ENCODE results near the gene SPECC1L.
A peak's percentile ranks its signal among the peaks of the same experiment; 100 is the strongest.

The SPECC1L gene

GRCh38 chr22:24424001-24424900 is 153.6 kb downstream of the SPECC1L start:
- CTCF ChIA-PET: interaction anchor here (0.6 to 6.4 kb wide), 28 partner anchors 9 to 104 kb away, joined by 3 to 63 read pairs (median 5); no protein-coding TSS in a partner anchor
- peak overlapping the region; percentile 57 for H3K4me3 ChIP-seq (ENCODE audit: low read depth, low read length)
- no peak for DNase-seq (ENCODE audit: low read depth, low spot score)
- no peak for TF ChIP-seq CTCF (IDR thresholded peaks at IDR 0.05; ENCODE audit: insufficient read depth, low read length, missing control alignments)
- POLR2A ChIA-PET: no interaction called here

- ChIA-PET CTCF (interaction anchor here (0.6 to 6.4 kb wide), 23 partner anchors 8 to 103 kb away, joined by 3 to 63 read pairs (median 5); no protein-coding TSS in a partner anchor), POLR2A (no interaction called here)
- no peak for DNase-seq (ENCODE audit: low read depth, low spot score)
- no peak for TF ChIP-seq CTCF (IDR thresholded peaks at IDR 0.05; ENCODE audit: insufficient read depth, low read length, missing control alignments)
- no peak overlapping the region for H3K4me3 ChIP-seq (ENCODE audit: low read depth, low read length)
Observed at GRCh38 chr22:24424901-24425775, 154.5 kb downstream of the SPECC1L start.

- TF ChIP-seq CTCF (IDR thresholded peaks at IDR 0.05; ENCODE audit: insufficient read depth, low read length, missing control alignments): no peak
- CTCF ChIA-PET: interaction anchor here (1.3 to 6.4 kb wide), 5 partner anchors 8 to 102 kb away, joined by 3 to 63 read pairs (median 23); no protein-coding TSS in a partner anchor
Observed at GRCh38 chr22:24426436-24426835, 155.8 kb downstream of the SPECC1L start.

GRCh38 chr22:24426851-24427499 is 156.3 kb downstream of the SPECC1L start:
- TF ChIP-seq CTCF (IDR thresholded peaks at IDR 0.05; ENCODE audit: insufficient read depth, low read length, missing control alignments): no peak
- no peak for DNase-seq (ENCODE audit: low read depth, low spot score)
- H3K4me3 ChIP-seq (ENCODE audit: low read depth, low read length): no peak overlapping the region
- CTCF ChIA-PET: interaction anchor here (1.3 to 6.4 kb wide), 6 partner anchors 7 to 101 kb away, joined by 3 to 63 read pairs (median 14); no protein-coding TSS in a partner anchor
- POLR2A ChIA-PET: no interaction called here

More at GRCh38 chr22:24426436-24426835, 155.8 kb downstream of the SPECC1L start:
- H3K4me3 ChIP-seq (ENCODE audit: low read depth, low read length): no peak overlapping the region
- no peak for DNase-seq (ENCODE audit: low read depth, low spot score)
- POLR2A ChIA-PET: no interaction called here

GRCh38 chr22:24427500-24428164 is 157.0 kb downstream of the SPECC1L start, which contains the start of gene ADORA2A:
Gene ADORA2A, plus strand, starts transcription at chr22:24427599. Its CDS starts 5,806 bp downstream, at chr22:24433405.
- H3K4me3 ChIP-seq (ENCODE audit: low read depth, low read length): no peak within 1 kb of the TSS
- no peak for TF ChIP-seq CTCF (IDR thresholded peaks at IDR 0.05; ENCODE audit: insufficient read depth, low read length, missing control alignments)
- no peak for DNase-seq (ENCODE audit: low read depth, low spot score)
- CTCF ChIA-PET: interaction anchor here (1.2 to 6.4 kb wide), 5 partner anchors 7 to 99 kb away, joined by 3 to 63 read pairs (median 5); no protein-coding TSS in a partner anchor
- POLR2A ChIA-PET: no interaction called here
